ENCODE results near the gene TGFB2. TPM values are rescaled to one million over a fixed set of nuclear protein-coding genes. Genes with fewer than 3 reads are reported as not detected.

TGFB2 gene
- total RNA-seq, 2 experiments from 2014 or later = 0.11 TPM

GRCh38 chr1:218351391-218352074 is 6.4 kb downstream of the TGFB2 start:
- peak; percentile 31 for TF ChIP-seq CTCF (IDR thresholded peaks at IDR 0.05)
- Histone ChIP-seq H3K36me3 (ENCODE audit: insufficient read depth, low read length) (no peaks in the 10 kb centered on the region), H3K4me3 (ENCODE audit: low read length) (peak overlapping the region; percentile 40), H3K4me1 (ENCODE audit: insufficient read depth, low read length) (peaks cover 14% of the 10 kb centered on the region), H3K9me3 (ENCODE audit: control insufficient read depth in 1 of 2, insufficient read depth in 1 of 2, low read length in 2 of 2) (no peaks in the 10 kb centered on the region), H3K27me3 (ENCODE audit: control insufficient read depth in 1 of 2, insufficient read depth in 2 of 2, low read length in 2 of 2) (peaks cover 7 to 13% of the 10 kb centered on the region in 2 experiments), H3K27ac (ENCODE audit: low read depth in 1 of 2, low read length in 2 of 2) (no peak overlapping the region)
- ChIA-PET POLR2A (no interaction called here), CTCF (interaction anchor here (0.8 kb wide), 1 partner anchor 13 kb away, joined by 3 read pairs; no protein-coding TSS in a partner anchor)
- peaks cover 38% of the 10 kb centered on the region for H3K4me1 Mint-ChIP-seq (ENCODE audit: low read depth)
- intact Hi-C loops (cut with DNase I, micrococcal nuclease) = no loop called here
- H3K4me3 Mint-ChIP-seq = peak overlapping the region; percentile 40
- no peak overlapping the region for H3K27ac Mint-ChIP-seq
- DNase-seq (peak in 4 of 14 experiments; percentile 12 to 55 (median 45)), ATAC-seq (ENCODE audit: poor library complexity) (peak; percentile 75)
- H3K9me3 Mint-ChIP-seq = no peaks in the 10 kb centered on the region
- peaks cover 18% of the 10 kb centered on the region for H3K27me3 Mint-ChIP-seq
- H3K36me3 Mint-ChIP-seq (ENCODE audit: low read depth) = no peaks in the 10 kb centered on the region

GRCh38 chr1:218352075-218352438 is 6.9 kb downstream of the TGFB2 start:
- Histone ChIP-seq H3K27me3 (ENCODE audit: control insufficient read depth in 1 of 2, insufficient read depth in 2 of 2, low read length in 2 of 2) (peaks cover 2 to 8% of the 10 kb centered on the region in 2 experiments), H3K4me3 (ENCODE audit: low read length) (no peak overlapping the region), H3K36me3 (ENCODE audit: insufficient read depth, low read length) (no peaks in the 10 kb centered on the region), H3K27ac (ENCODE audit: low read depth in 1 of 2, low read length in 2 of 2) (no peak overlapping the region), H3K4me1 (ENCODE audit: insufficient read depth, low read length) (peaks cover 9% of the 10 kb centered on the region), H3K9me3 (ENCODE audit: control insufficient read depth in 1 of 2, insufficient read depth in 1 of 2, low read length in 2 of 2) (no peaks in the 10 kb centered on the region)
- Mint-ChIP-seq H3K27me3 (peaks cover 13% of the 10 kb centered on the region), H3K4me1 (ENCODE audit: low read depth) (peaks cover 33% of the 10 kb centered on the region), H3K4me3 (no peak overlapping the region), H3K36me3 (ENCODE audit: low read depth) (no peaks in the 10 kb centered on the region), H3K27ac (no peak overlapping the region), H3K9me3 (no peaks in the 10 kb centered on the region)
- DNase-seq (no peak), ATAC-seq (ENCODE audit: poor library complexity) (no peak)
- ChIA-PET CTCF (no interaction called here), POLR2A (no interaction called here)
- no peak for TF ChIP-seq CTCF (IDR thresholded peaks at IDR 0.05)
- intact Hi-C loops (cut with DNase I, micrococcal nuclease) = no loop called here

- CTCF ChIA-PET = no interaction called here
Measured at GRCh38 chr1:218353656-218354055, 8.5 kb downstream of the TGFB2 start.

More at GRCh38 chr1:218353656-218354055, 8.5 kb downstream of the TGFB2 start:
- Mint-ChIP-seq H3K27ac (no peak overlapping the region), H3K27me3 (peaks cover 4% of the 10 kb centered on the region), H3K36me3 (ENCODE audit: low read depth) (no peaks in the 10 kb centered on the region), H3K4me3 (no peak overlapping the region), H3K9me3 (no peaks in the 10 kb centered on the region), H3K4me1 (ENCODE audit: low read depth) (peaks cover 18% of the 10 kb centered on the region)
- peaks cover 0 to 4% of the 10 kb centered on the region in 2 experiments for H3K27me3 ChIP-seq (ENCODE audit: control insufficient read depth in 1 of 2, insufficient read depth in 2 of 2, low read length in 2 of 2)
- no peak for DNase-seq
- no peak overlapping the region for H3K4me3 ChIP-seq (ENCODE audit: low read length)
- POLR2A ChIA-PET = no interaction called here
- no peaks in the 10 kb centered on the region for H3K36me3 ChIP-seq (ENCODE audit: insufficient read depth, low read length)
- peaks cover 5% of the 10 kb centered on the region for H3K4me1 ChIP-seq (ENCODE audit: insufficient read depth, low read length)
- intact Hi-C loops (cut with DNase I, micrococcal nuclease) = no loop called here
- no peak for TF ChIP-seq CTCF (IDR thresholded peaks at IDR 0.05)
- no peak for ATAC-seq (ENCODE audit: poor library complexity)
- no peak overlapping the region for H3K27ac ChIP-seq (ENCODE audit: low read depth in 1 of 2, low read length in 2 of 2)
- no peaks in the 10 kb centered on the region for H3K9me3 ChIP-seq (ENCODE audit: control insufficient read depth in 1 of 2, insufficient read depth in 1 of 2, low read length in 2 of 2)

All from CD4-positive, alpha-beta T cell (primary cell).